GM19240 (cell line): ENCODE results near the gene B3GNT2.
"Not testable (repeated sequence)": the region's sequence is repeated elsewhere in the genome, so short reads cannot be mapped to it uniquely, and the experiment has no call there.

Source experiments
- DNase-seq: peaks from one replicate; pipeline ENCODE4 v3.0.0; 2011; ENCODE audit warnings: low spot score; ENCODE audit not compliant: insufficient read length

B3GNT2 gene, protein sequence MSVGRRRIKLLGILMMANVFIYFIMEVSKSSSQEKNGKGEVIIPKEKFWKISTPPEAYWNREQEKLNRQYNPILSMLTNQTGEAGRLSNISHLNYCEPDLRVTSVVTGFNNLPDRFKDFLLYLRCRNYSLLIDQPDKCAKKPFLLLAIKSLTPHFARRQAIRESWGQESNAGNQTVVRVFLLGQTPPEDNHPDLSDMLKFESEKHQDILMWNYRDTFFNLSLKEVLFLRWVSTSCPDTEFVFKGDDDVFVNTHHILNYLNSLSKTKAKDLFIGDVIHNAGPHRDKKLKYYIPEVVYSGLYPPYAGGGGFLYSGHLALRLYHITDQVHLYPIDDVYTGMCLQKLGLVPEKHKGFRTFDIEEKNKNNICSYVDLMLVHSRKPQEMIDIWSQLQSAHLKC

DNA sequence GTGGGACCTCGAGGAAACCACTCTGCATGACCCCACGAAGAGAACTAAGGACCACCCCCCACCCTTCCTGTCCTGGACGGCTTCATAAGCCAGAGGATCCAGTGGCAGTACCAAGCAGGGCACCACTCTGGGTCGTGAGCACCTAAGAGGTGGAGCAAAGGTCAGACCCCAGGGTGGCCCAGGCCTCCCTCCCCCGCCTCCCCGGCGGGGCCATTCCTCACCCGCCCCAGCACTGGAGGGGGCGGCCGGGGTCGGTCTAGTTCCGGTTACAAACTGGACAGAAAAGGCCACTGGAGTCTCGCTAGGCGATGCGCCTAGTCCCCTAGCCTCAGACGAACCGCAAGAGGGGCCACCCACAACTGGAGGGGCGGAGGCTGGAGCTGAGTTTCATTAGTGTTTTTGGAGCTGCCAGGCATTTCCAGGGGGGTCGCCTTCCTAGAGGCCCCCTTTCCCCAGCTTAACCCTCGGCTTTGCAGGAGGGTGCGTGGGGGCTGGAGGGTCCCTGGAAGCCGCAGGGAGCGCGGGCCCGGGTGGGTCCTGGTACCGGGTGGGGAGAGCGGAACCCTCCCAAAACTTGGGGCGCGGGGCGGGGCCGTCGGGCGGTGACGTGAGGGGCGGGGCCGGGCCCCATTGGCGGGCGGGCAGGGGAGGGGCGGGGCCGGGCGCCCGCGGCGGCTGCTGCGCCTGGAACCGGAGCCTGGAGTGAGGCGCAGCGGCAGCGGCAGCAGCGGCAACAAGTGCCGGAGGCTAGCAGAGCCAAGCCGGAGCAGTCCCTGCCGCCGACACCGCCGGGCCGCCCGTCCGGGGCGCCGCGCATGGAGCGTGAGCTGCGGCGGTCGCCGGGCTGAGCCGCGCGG, at the start of gene B3GNT2:
B3GNT2 (plus strand) TSS at position 695 of the 857 bp plus-strand sequence. CDS start 26,106 bp downstream, outside the sequence.
- DNase-seq, result no peak

DNA sequence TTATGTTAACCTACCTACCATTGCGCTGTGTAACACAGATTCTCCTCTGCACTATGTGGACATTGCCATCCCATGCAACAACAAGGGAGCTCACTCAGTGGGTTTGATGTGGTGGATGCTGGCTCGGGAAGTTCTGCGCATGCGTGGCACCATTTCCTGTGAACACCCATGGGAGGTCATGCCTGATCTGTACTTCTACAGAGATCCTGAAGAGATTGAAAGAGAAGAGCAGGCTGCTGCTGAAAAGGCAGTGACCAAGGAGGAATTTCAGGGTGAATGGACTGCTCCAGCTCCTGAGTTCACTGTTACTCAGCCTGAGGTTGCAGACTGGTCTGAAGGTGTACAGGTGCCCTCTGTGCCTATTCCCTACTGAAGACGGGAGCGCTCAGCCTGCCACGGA, 49.1 kb upstream of the B3GNT2 start:
- not testable (repeated sequence) for DNase-seq

DNA sequence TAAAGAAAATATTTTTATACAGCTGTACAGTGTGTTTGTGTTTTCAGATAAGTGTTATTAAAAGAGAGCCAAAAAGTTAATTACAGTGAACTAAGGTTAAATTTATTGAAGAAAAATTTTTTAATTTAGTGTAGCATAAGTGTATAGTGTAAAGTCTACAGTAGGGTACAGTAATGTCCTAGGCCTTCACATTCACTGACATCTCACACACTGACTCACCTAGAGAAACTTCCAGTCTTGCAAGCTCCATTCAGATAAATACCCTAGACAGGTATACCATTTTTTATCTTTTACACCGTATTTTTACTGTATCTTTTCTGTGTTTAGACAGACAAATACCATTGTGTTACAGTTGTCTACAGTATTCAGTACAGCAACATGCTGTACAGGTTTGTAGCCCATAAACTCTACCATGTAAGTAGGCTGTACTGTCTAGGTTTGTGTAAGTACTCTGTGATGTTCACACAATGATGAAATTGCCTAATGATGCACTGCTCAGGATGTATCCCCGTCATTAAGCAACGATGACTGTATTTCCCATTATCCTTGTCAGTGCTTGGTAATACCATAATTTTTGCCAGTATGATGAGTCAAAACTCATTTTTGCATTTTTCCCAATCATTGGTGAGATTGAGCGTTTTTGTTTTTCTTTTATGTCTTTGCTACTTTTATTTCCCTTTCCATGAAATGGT, 48.2 kb upstream of the B3GNT2 start:
- DNase-seq, result no peak

DNA sequence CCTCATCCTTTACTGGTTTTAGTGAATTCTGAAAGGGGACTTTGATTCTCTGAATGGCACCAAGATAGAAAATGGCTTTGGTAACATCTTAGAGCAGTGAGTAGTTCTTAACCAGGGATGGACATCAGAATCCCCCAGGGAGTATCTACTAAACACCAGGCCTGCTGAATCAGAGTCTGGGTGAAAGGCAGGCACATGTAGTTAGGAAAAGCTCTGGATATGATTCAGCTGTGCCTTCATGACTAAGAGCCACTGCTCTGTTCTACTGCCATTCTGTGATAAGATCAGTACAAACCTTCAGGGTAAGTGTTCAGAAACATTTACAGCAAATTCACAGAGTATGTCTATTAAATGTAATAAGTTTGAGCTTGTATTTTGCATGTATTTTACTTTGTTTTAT, 46.2 kb upstream of the B3GNT2 start:
- no peak for DNase-seq

DNA sequence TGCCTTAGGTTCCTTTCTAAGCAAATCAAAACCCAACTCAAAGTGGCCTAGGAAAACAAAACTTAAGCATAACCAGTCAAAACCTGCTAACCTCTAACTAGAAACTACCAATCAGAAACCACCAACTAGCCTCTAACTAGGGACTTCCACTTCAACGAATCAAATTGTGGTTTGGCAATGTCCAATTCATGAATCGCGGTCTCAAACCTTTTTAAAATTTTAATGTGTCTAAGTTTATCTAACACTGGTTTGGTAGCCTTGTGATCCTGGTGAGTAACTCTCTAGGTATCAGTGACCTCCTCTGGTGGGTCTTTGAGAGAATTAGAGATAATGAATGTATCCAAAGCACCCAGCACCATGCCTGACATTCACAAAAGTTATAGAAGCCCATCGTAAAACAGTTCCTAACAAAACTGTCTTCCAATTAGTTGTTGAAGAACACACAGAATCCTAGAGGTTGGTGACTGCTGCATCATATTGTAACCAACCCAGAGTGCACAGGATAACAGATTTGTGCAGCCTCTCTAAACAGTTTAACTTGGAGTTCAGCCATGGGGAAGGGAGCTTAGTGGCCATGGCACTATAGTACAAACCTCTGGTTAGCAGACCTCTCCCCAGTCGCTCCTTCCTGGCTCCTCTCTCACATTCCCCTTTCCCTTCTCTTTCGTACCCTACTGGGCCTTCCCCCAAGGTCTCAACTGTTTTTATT, 45.2 kb upstream of the B3GNT2 start:
- DNase-seq, result no peak

DNA sequence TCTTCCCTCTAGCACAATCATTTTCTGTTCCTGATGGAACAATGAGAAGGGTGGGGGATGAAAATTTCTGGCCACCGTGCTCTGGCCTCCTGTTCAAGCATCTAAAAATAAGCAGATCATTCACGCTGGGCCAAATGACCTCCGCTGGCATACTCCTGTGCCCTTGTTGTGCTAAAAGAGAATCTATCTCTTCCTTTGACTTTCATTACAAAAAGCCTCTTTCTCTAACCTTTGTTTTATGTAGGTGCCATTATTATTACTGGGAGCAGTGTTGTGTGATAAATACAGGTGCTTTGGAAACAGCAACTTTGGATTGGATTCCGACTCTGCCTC, 44.6 kb upstream of the B3GNT2 start:
- DNase-seq, result no peak

DNA sequence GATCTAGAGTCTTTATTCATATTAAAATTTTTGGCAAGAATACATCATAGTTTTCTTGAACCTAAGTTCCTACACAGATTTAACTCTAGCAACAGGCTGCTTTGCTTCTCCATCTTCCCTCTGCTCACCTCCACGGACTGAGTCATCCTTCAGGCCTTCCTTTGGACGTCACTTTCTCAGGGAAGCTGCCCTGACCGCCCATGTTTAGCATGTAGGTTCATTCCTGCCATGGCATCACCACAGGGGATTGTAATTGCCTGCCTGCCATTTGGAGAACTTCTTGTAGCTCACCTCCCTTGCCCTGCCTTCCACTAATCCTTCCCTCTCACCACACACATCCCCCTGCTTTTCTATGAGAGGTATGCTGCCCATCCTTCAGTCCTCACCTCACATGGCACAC, 43.9 kb upstream of the B3GNT2 start:
- DNase-seq, result no peak

DNA sequence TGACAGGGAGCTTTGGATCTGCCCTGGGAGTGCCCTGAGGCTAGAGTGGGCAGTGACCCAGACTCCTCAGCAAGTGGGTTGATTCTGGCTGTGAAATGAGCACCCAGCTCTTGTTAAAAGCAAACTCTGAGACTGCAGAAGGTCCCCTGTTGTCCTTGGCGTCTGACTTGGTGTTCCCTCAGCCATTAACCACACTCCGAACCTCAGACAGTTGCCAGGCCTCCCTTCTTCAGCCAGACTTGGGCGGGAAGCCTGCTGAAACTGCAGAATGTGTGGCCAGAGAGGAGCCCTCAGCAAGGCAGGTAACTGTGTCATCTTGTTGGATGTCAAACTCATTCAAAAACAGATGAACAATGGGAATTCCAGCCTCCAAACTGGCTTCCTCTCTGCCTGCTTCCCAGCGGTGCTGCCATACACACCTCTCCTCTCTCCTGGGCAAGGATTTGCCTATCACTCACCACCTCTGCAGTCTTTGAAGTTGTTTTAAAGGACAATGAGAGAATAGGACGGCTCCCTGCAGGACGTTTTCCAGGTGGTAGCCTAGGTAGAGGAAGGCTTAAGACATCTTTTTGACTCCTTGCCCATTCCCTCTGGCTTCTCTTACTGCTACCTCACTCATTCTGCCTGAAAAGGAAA, 38.9 kb upstream of the B3GNT2 start:
- DNase-seq, result no peak

DNA sequence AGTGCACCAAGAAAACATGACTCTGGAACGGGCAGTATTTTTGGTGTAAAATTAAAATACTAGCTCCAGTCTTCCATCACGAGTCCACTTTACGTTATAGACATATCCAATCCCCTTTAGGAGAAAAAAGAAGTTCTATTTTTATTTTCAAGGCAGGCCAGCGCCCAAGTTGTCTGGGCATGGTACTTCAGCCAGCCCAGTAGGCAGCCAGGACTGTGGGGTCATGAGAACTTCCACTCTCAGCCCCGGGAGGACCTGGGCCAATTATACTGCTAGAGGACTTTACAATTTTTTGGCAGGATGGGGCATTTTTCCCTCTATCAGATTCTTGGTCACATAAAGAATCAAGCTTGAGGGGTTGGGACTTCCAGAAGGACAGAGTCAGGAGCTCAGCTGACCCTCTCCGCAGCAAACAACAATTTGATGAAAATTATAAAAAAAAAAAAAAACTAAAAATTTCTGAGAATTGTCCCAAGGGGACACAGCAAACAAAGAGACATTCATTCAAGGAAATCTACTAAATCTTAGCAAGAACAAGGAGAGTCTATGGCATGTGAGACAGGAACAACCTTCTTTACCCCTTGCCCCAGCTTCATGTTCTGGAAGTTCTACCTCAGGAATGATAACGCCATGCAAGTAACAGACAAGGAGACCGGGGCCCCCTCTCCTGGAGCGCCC, 37.3 kb upstream of the B3GNT2 start:
- no peak for DNase-seq

DNA sequence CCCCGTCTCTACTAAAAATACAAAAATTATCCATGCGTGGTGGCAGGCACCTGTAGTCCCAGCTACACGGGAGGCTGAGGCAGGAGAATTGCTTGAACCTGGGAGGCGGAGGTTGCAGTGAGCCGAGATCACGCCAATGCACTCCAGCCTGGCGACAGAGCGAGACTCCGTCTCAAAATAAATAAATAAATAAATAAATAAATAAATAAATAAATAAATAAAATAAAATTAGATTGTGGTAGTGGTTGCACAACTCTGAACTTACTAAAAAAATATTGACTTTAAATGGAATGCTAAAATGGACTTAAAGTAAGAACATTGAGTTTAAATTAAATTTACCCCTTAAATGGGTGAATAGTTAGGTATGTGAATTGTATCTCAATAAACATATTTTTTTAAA, 35.2 kb upstream of the B3GNT2 start:
- not testable (repeated sequence) for DNase-seq

DNA sequence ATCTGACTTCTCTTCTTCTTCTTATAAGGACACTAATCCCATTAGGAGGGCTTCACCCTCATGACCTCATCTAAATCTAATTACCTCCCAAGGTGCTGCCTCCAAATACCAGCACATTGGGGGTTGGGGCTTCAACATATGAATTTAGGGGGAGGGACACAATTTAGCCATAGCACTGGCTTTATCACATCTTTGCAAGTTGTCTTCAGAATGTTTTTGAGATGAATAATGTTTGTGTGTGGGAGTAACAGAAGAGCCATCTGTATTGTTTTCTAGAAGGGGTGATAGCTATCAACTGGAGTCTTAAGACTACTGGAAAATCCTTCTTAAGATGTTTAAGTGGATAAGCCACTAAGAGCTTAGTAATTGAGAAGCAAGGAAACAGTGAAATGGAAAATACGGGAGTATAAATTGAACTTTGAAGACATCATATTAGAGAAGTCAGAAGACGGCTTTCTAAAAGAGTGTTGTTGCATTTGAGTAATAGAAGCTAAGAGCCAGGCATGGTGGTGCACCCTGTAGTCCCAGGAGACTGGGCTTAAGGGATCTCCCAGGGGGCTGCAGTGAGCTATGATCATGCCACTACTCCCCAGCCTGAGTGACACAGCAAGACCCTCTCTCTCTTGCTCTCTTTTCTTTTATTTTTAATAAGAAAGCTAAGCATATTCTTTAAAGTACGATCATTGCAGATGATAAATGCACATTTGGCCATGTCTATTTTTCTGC, 32.6 kb upstream of the B3GNT2 start:
- DNase-seq, result no peak

DNA sequence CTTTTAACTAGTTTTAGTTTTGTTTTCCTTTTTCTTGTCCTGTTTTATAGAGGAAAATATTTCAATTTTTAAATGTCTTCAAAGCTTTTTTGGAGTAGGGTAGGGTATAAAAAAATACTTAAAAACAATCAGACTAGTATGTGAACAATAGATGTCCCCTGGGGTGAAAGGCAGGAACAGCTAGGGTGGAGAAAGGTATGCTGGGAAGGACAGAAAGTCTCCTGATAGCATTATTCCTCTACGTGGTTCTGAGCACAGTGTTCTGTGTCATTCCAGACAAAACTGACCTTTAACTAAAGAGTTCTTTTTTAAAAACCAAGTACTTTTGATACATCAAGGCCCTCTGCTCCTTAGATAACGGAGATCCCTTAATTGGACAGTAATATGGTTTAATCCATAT, 32.1 kb upstream of the B3GNT2 start:
- DNase-seq, result no peak

DNA sequence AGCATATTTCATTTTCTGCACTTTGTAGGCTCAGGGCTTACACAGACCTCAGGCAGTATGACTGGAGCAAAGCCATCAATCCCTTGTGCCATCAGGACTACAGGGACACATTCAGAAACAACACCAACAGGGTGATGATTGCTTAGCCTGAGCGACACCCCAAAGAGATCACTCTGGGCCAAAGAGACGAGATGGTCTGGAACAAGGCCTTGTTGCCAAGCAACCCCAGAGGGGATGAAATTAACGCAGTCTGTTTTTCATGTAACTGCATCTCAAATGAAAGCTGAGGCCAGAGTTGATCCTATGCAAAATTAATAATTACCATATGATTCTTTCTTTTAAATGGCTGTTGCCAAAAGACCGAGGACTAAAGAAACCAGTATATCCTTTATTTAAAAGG, 20.2 kb upstream of the B3GNT2 start:
- DNase-seq, result no peak

DNA sequence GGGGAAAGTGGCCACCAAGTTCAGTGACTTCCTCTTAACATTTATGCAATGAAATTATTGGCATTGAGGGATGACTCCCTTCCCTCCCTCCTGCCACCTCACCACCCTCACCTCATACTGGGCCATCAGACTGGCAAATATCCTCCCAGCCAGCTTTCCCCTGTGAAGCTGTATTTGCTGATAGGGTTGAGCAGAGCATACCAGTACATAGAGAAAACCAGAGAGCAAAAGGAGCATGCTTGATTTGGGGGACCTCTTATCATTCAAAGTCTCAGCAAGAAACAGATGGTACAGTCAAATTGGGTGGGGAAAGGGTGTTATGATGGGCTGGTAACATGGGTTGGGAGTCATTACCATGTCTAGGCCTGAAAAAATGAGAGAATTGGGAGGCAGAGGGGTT, 19.1 kb upstream of the B3GNT2 start:
- DNase-seq, result no peak

DNA sequence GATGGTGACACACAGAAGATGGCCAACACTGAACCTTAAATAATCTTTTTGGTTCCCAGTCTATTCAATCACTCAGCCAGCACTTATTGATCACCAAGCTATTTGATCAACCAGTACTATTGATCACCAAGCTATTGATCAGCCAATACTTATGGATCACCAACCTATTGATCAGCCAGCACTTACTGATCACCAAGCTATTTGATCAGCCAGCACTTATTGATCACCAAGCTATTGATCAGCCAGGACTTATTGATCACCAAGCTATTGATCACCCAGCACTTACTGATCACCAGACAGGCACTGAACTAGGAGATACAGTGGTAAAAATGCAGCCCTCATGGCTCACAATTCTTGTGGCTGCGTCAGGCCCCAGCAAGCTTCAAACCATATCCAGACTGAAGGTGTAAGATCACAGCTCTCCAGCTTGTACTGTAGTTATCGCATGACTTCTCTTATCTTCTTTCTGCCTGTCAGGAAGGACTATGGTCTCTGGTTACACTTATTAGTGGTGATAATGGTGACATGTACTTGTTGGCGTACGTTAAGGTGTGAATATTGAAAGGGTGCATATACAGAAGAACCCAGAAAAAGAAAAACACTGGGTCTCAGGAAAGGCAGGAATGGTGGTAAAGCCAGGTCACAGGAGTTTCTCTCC, 18.4 kb upstream of the B3GNT2 start:
- no peak for DNase-seq

DNA sequence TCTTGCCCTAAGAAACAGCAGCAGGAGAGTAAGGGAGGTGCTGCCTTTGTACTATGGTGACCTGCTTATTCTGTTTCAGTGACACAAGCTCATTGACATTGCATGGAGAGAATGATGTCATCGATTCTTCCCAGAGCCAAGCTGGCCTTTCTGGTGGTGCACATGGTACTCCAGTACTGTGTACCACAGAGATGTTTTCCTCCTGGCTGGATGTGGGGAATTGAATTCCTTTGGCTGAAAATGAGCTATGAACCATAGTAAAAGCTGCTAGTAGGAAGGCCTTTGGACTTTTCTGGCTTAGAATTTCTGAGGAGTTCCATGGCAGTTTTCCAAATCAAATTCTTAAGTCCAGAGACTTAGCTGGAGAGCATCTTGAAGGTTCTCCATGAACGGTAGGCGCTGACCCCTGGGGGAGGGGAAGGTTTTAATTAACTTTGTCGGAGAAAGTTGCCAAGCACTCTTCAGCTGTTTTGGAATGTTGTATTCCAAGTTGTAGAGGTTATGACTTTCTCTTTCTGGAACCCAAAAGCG, 17.1 kb upstream of the B3GNT2 start:
- DNase-seq, result no peak

DNA sequence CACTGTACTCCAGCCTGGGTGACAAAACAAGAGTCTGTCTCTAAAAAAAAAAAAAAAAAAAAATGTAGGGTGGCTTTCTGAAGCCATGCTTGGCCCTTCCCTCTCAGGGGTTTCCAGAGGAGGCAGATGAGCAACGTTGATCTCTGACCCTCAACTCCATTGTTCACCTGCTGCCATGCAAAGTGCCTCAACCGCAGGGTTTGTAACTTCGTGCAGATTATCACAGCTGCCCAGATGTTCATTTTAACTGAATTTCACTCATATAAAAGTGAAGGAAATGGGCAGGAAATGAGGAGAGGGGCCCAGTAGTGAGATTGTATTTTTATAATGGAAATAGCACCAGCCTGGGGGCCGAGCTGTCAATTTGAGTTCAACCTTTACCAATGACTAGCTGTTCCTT, 14.9 kb upstream of the B3GNT2 start:
- DNase-seq, result no peak

DNA sequence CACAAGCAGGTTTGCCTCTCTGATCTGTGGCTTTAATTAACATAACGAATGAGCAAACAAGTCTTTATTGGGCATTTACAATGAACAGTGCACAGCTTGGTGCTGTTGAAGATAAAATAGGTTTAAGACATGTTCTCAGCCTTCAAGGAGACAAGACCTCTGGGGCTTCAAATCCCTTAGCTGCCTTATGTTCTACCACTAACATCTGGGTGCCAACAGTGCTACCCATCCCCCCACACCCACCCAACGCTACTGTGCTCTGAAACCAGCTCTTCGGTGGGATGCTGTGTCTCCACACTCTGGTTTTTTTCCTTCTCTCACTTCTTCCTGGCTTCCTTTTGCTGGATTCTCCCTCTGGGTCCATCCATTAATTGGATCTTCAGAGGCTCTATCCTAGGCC, 14.1 kb upstream of the B3GNT2 start:
- DNase-seq, result no peak
